K562 (cell line): ENCODE results near the gene PAF1. TPM values are rescaled to one million over a fixed set of nuclear protein-coding genes. Genes with fewer than 3 reads are reported as not detected.
A peak's percentile ranks its signal among the peaks of the same experiment; 100 is the strongest.

Experiments used
- CC2D1A ChIP-seq: fragments of 450-650 bp; IDR thresholded peaks from 2 replicates; pipeline ENCODE4 v1.6.1; 2017; ENCODE audit warnings: mild to moderate bottlenecking
- CEBPG ChIP-seq, 3 experiments: fragments of 200-800 bp in 1 of 3; sonication (Bioruptor generic) in 1 of 3; sonication (generic) in 1 of 3; formaldehyde crosslinking in 1 of 3; IDR thresholded peaks in 2 of 3; conservative IDR thresholded peaks in 1 of 3; 2 replicates each; pipeline versions ENCODE4 v1.6.1 to v1.8.0; 2016 to 2022; ENCODE audit warnings: missing compliant biosample characterization in 2 of 3, missing genetic modification characterization in 2 of 3, mild to moderate bottlenecking in 1 of 3, missing genetic modification reagents in 1 of 3
- COPS2 ChIP-seq: fragments of 450-650 bp; conservative IDR thresholded peaks from 2 replicates; pipeline ENCODE4 v1.6.1; 2016; ENCODE audit warnings: mild to moderate bottlenecking, moderate library complexity
- HMG20B ChIP-seq: fragments of 250-450 bp; sonication (Bioruptor Pico); IDR thresholded peaks from 2 replicates; pipeline ENCODE4 v1.5.0; 2021; ENCODE audit warnings: mild to moderate bottlenecking
- JUNB ChIP-seq: fragments of 450-650 bp; formaldehyde crosslinking; conservative IDR thresholded peaks from 2 replicates; pipeline ENCODE4 v1.4.0; 2020; ENCODE audit warnings: mild to moderate bottlenecking
- KHSRP ChIP-seq: fragments of 450-650 bp; IDR thresholded peaks from 2 replicates; pipeline ENCODE4 v1.6.1; 2017
- KLF1 ChIP-seq: fragments of 450-650 bp; IDR thresholded peaks from 2 replicates; pipeline ENCODE4 v1.6.1; 2016; ENCODE audit warnings: missing genetic modification characterization, missing compliant biosample characterization
- LEF1 ChIP-seq: fragments of 450-650 bp; IDR thresholded peaks from 2 replicates; pipeline ENCODE4 v1.6.1; 2016; ENCODE audit warnings: mild to moderate bottlenecking
- NCOR1 ChIP-seq: fragments of 450-650 bp; IDR thresholded peaks from 2 replicates; pipeline ENCODE4 v1.6.1; 2016; ENCODE audit warnings: mild to moderate bottlenecking, moderate library complexity
- PTTG1 ChIP-seq: fragments of 450-650 bp; IDR thresholded peaks from 2 replicates; pipeline ENCODE4 v1.6.1; 2016; ENCODE audit warnings: low read depth, mild to moderate bottlenecking, missing genetic modification characterization, missing compliant biosample characterization
- PURB ChIP-seq: sonication (generic); formaldehyde crosslinking; IDR thresholded peaks from 2 replicates; pipeline ENCODE4 v1.9.0; 2021; ENCODE audit warnings: low read depth, mild to moderate bottlenecking, missing genetic modification reagents
- SRSF9 ChIP-seq: fragments of 200-400 bp; formaldehyde crosslinking; IDR thresholded peaks from 2 replicates; pipeline ENCODE4 v1.6.1; 2017; ENCODE audit warnings: low read depth, low read length, borderline replicate concordance
- ZNF75A ChIP-seq: fragments of 450-650 bp; formaldehyde crosslinking; IDR thresholded peaks from 2 replicates; pipeline ENCODE4 v1.4.0; 2020; ENCODE audit warnings: mild to moderate bottlenecking
- ZNF76 ChIP-seq: fragments of 250-450 bp; sonication (Bioruptor Pico); IDR thresholded peaks from 2 replicates; pipeline ENCODE4 v1.4.0; 2020; ENCODE audit warnings: mild to moderate bottlenecking, moderate library complexity, borderline replicate concordance
- ZNF830 ChIP-seq: fragments of 250-450 bp; sonication (Bioruptor Pico); IDR thresholded peaks from 2 replicates; pipeline ENCODE4 v1.5.0; 2021; ENCODE audit warnings: mild to moderate bottlenecking
- polyA plus RNA-seq, 8 experiments: library from polyadenylated mRNA; depleted of rRNA in 4 of 8; stranded (reverse) in 5 of 8; unstranded in 3 of 8; fragments of >200 nt; fragmentation: Nextera tagmentation in 2 of 8; fragmentation: Illumina TruSeq in 1 of 8; extraction: Ambion mirVana in 2 of 8; extraction: Trizol in 1 of 8; gene quantifications; 2 replicates each; pipeline versions ENCODE4 v1.2.1 to v1.2.3, GENCODE V29; 2011 to 2014; ENCODE audit warnings: inconsistent platforms in 1 of 8, missing spikeins in 1 of 8
- total RNA-seq, 7 experiments: library from RNA; depleted of rRNA in 6 of 7; stranded (reverse); fragments of >200 nt in 6 of 7; fragmentation: Illumina TruSeq in 2 of 7; extraction: Trizol in 2 of 7; gene quantifications; 2 replicates each; pipeline versions ENCODE4 v1.2.1 to v1.2.3, GENCODE V29; 2011 to 2021; ENCODE audit warnings: low replicate concordance in 1 of 7
- TF ChIP-seq, protein P1 (sequence below): fragments of 450-650 bp; IDR thresholded peaks from 2 replicates; pipeline ENCODE4 v1.7.0; 2016; ENCODE audit warnings: borderline replicate concordance
- TF ChIP-seq, protein P2 (sequence below): fragments of 450-650 bp; formaldehyde crosslinking; IDR thresholded peaks from 2 replicates; pipeline ENCODE4 v1.4.0; 2020; ENCODE audit warnings: mild to moderate bottlenecking, mixed read lengths
- TF ChIP-seq, protein P3 (sequence below): fragments of 150-350 bp; conservative IDR thresholded peaks from 2 replicates; pipeline ENCODE4 v1.6.1; 2014; ENCODE audit warnings: low read length
- TF ChIP-seq, protein P4 (sequence below): fragments of 250-450 bp; sonication (Bioruptor Pico); IDR thresholded peaks from 2 replicates; pipeline ENCODE4 v1.8.0; 2021; ENCODE audit warnings: moderate library complexity, mild to moderate bottlenecking, inconsistent platforms

The PAF1 gene
- total and polyA plus RNA-seq, 9 of the 15 experiments (the other 6 are each of a cell fraction or from before 2014, with no cell fraction given), result 1.5 to 45.0 (median 33.8) TPM

DNA sequence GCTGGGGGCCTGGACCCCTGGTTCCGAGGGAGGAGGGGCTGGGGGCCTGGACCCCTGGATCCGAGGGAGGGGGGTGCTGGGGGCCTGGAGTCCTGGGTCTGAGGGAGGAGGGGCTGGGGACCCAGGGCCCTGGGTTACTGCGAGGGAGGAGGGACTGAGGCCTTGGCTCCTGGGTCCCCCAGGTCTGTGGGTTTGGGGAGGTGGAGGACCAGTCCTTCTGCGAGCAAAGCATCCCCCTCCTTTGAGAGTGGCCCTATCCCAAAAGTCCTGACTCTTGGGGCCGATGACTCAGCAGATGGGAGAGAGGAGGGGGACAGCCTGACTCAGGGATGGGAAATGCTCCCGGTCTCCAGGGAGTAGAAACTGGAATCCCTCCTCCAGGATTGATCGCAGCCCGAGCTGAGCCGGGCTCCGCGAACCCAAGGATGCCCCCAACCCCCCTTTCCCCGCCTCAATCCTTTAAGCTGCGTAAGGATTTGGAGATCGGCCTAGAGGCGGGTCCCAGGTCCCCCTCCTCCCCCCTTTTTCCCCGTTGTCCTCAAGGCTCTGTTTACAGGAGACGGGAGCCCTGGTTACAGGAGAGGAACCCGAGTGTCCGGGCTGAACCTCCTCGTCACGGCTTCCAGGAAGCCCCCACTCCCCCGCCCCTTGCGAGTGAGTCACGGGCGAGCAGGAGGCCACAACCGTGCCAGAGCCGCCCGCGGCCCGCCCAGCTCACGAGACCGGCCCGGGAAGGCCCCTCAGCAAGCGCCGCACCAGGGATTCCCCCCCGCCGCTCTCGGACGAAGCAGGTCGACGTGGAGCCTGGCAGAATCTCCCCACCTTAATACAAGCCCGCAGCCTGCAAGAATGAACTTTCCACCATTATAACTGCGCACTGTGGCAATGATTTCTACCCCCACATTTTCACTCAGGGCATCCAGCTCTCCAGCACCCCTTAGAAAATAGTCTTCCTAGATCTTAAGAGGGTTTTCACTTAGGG lies 12.7 kb upstream of the PAF1 start (continued):
- TF ChIP-seq, protein P1, sequence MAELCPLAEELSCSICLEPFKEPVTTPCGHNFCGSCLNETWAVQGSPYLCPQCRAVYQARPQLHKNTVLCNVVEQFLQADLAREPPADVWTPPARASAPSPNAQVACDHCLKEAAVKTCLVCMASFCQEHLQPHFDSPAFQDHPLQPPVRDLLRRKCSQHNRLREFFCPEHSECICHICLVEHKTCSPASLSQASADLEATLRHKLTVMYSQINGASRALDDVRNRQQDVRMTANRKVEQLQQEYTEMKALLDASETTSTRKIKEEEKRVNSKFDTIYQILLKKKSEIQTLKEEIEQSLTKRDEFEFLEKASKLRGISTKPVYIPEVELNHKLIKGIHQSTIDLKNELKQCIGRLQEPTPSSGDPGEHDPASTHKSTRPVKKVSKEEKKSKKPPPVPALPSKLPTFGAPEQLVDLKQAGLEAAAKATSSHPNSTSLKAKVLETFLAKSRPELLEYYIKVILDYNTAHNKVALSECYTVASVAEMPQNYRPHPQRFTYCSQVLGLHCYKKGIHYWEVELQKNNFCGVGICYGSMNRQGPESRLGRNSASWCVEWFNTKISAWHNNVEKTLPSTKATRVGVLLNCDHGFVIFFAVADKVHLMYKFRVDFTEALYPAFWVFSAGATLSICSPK, result no peak
- no peak for TF ChIP-seq ZNF76
- TF ChIP-seq PURB, result no peak
- no peak for TF ChIP-seq HMG20B (CRISPR knock-in tag)
- TF ChIP-seq KLF1, result no peak
- TF ChIP-seq COPS2, result no peak
- TF ChIP-seq, protein P2, sequence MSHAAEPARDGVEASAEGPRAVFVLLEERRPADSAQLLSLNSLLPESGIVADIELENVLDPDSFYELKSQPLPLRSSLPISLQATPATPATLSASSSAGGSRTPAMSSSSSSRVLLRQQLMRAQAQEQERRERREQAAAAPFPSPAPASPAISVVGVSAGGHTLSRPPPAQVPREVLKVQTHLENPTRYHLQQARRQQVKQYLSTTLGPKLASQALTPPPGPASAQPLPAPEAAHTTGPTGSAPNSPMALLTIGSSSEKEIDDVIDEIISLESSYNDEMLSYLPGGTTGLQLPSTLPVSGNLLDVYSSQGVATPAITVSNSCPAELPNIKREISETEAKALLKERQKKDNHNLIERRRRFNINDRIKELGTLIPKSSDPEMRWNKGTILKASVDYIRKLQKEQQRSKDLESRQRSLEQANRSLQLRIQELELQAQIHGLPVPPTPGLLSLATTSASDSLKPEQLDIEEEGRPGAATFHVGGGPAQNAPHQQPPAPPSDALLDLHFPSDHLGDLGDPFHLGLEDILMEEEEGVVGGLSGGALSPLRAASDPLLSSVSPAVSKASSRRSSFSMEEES (CRISPR knock-in tag), result no peak
- TF ChIP-seq LEF1, result peak; percentile 98
- peak; percentile 75 for TF ChIP-seq NCOR1
- no peak for TF ChIP-seq ZNF75A (CRISPR knock-in tag)
- TF ChIP-seq, protein P3, sequence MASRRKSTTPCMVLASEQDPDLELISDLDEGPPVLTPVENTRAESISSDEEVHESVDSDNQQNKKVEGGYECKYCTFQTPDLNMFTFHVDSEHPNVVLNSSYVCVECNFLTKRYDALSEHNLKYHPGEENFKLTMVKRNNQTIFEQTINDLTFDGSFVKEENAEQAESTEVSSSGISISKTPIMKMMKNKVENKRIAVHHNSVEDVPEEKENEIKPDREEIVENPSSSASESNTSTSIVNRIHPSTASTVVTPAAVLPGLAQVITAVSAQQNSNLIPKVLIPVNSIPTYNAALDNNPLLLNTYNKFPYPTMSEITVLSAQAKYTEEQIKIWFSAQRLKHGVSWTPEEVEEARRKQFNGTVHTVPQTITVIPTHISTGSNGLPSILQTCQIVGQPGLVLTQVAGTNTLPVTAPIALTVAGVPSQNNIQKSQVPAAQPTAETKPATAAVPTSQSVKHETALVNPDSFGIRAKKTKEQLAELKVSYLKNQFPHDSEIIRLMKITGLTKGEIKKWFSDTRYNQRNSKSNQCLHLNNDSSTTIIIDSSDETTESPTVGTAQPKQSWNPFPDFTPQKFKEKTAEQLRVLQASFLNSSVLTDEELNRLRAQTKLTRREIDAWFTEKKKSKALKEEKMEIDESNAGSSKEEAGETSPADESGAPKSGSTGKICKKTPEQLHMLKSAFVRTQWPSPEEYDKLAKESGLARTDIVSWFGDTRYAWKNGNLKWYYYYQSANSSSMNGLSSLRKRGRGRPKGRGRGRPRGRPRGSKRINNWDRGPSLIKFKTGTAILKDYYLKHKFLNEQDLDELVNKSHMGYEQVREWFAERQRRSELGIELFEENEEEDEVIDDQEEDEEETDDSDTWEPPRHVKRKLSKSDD, result no peak
- 0 out of 2 replicates have a peak, but pooled peaks have one; percentile 42 for TF ChIP-seq CC2D1A
- TF ChIP-seq JUNB, result peak; percentile 66; the same call in 1 of the 2 replicates
- 0 out of 2 replicates have a peak, but pooled peaks have one; percentile 52 for TF ChIP-seq ZNF830 (CRISPR knock-in tag)
- TF ChIP-seq, protein P4, sequence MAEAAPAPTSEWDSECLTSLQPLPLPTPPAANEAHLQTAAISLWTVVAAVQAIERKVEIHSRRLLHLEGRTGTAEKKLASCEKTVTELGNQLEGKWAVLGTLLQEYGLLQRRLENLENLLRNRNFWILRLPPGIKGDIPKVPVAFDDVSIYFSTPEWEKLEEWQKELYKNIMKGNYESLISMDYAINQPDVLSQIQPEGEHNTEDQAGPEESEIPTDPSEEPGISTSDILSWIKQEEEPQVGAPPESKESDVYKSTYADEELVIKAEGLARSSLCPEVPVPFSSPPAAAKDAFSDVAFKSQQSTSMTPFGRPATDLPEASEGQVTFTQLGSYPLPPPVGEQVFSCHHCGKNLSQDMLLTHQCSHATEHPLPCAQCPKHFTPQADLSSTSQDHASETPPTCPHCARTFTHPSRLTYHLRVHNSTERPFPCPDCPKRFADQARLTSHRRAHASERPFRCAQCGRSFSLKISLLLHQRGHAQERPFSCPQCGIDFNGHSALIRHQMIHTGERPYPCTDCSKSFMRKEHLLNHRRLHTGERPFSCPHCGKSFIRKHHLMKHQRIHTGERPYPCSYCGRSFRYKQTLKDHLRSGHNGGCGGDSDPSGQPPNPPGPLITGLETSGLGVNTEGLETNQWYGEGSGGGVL (CRISPR knock-in tag), result no peak
- TF ChIP-seq SRSF9, result no peak
- no peak for TF ChIP-seq KHSRP
- TF ChIP-seq CEBPG (CRISPR knock-in tag; IDR thresholded peaks at IDR 0.05), result no peak
- no peak for TF ChIP-seq CEBPG (tag; conservative IDR thresholded peaks at IDR 0.05 in 1 of 2, IDR thresholded peaks at IDR 0.05 in 1 of 2)
- no peak for TF ChIP-seq PTTG1 (tag)
